Neuronal stem cell (in vitro differentiated cells): ENCODE results near the gene ELMO2.

Source experiments
- DNase-seq: peaks from one replicate; pipeline ENCODE4 v3.0.0-alpha.2; 2013; ENCODE audit warnings: low spot score
- H2AFZ ChIP-seq: one replicate; pipeline ENCODE4 v1.6.1; 2013; ENCODE audit warnings: mild to moderate bottlenecking, low read length, inconsistent platforms
- H2AK5ac ChIP-seq: 2 replicates; pipeline ENCODE4 v1.6.1; 2013; ENCODE audit warnings: low read depth, mild to moderate bottlenecking, inconsistent platforms, low read length, moderate library complexity, mixed read lengths
- H2BK120ac ChIP-seq: 2 replicates; pipeline ENCODE4 v1.6.1; 2013; ENCODE audit warnings: low read depth, mild to moderate bottlenecking, inconsistent platforms, low read length, moderate library complexity, mixed read lengths
- H2BK12ac ChIP-seq: one replicate; pipeline ENCODE4 v1.6.1; 2013; ENCODE audit warnings: low read length, inconsistent platforms
- H2BK15ac ChIP-seq: 2 replicates; pipeline ENCODE4 v1.6.1; 2013; ENCODE audit warnings: mild to moderate bottlenecking, low read length, inconsistent platforms, mixed read lengths
- H2BK5ac ChIP-seq: one replicate; pipeline ENCODE4 v1.6.1; 2013; ENCODE audit warnings: inconsistent platforms, mild to moderate bottlenecking, low read length, moderate library complexity
- H3K14ac ChIP-seq: one replicate; pipeline ENCODE4 v1.6.1; 2013; ENCODE audit warnings: low read length, inconsistent platforms
- H3K18ac ChIP-seq: 2 replicates; pipeline ENCODE4 v1.6.1; 2013; ENCODE audit warnings: low read length, inconsistent platforms
- H3K23ac ChIP-seq: 2 replicates; pipeline ENCODE4 v1.6.1; 2013; ENCODE audit warnings: low read depth, mild to moderate bottlenecking, mixed read lengths, low read length, inconsistent platforms; ENCODE audit not compliant: poor library complexity
- H3K27ac ChIP-seq: replicated peaks from 3 replicates; pipeline ENCODE4 v1.5.1; 2013; ENCODE audit warnings: low read length, inconsistent platforms
- H3K27me3 ChIP-seq, 3 experiments: 2 replicates each; pipeline ENCODE4 v1.6.1; 2013; ENCODE audit warnings: low read length in 3 of 3, mild to moderate bottlenecking in 2 of 3, inconsistent platforms in 1 of 3, low read depth in 1 of 3, mixed read lengths in 1 of 3, moderate library complexity in 1 of 3; ENCODE audit not compliant: control insufficient read depth in 3 of 3, insufficient read depth in 3 of 3
- H3K36me3 ChIP-seq, 2 donors: replicated peaks in 1 of 2; 2 replicates each; pipeline ENCODE4 v1.6.1; 2013; ENCODE audit warnings: low read length in 2 of 2; ENCODE audit not compliant: control insufficient read depth in 2 of 2, insufficient read depth in 2 of 2
- H3K4ac ChIP-seq: 2 replicates; pipeline ENCODE4 v1.6.1; 2013; ENCODE audit warnings: inconsistent platforms, mild to moderate bottlenecking, low read length, moderate library complexity
- H3K4me1 ChIP-seq, 2 donors: 1 replicate in 1 of 2; 2 replicates in 1 of 2; pipeline ENCODE4 v1.6.1; 2013; ENCODE audit warnings: low read length in 2 of 2, low read depth in 1 of 2; ENCODE audit not compliant: control insufficient read depth in 2 of 2, insufficient read depth in 1 of 2
- H3K4me2 ChIP-seq: one replicate; pipeline ENCODE4 v1.6.1; 2013; ENCODE audit warnings: mild to moderate bottlenecking, low read length, inconsistent platforms; ENCODE audit not compliant: insufficient read depth, poor library complexity, severe bottlenecking
- H3K4me3 ChIP-seq, 2 donors: 2 replicates each; pipeline ENCODE4 v1.5.1; 2013; ENCODE audit warnings: low read length in 2 of 2, mild to moderate bottlenecking in 2 of 2, inconsistent platforms in 1 of 2, moderate library complexity in 1 of 2
- H3K79me1 ChIP-seq: one replicate; pipeline ENCODE4 v1.6.1; 2013; ENCODE audit warnings: low read depth, mild to moderate bottlenecking, inconsistent platforms, low read length, moderate library complexity
- H3K9ac ChIP-seq: one replicate; pipeline ENCODE4 v1.6.1; 2013; ENCODE audit warnings: mild to moderate bottlenecking, low read depth, low read length, inconsistent platforms; ENCODE audit not compliant: poor library complexity
- H3K9me3 ChIP-seq, 2 donors: replicated peaks in 1 of 2; 2 replicates each; pipeline versions ENCODE3 to v1.6.1; 2013; ENCODE audit warnings: low read length in 2 of 2, mild to moderate bottlenecking in 2 of 2, inconsistent platforms in 1 of 2, low read depth in 1 of 2, mixed read lengths in 1 of 2, moderate library complexity in 1 of 2; ENCODE audit not compliant: control insufficient read depth in 2 of 2, insufficient read depth in 1 of 2
- H4K8ac ChIP-seq: one replicate; pipeline ENCODE4 v1.6.1; 2013; ENCODE audit warnings: low read depth, mild to moderate bottlenecking, inconsistent platforms, low read length, moderate library complexity
- H4K91ac ChIP-seq: one replicate; pipeline ENCODE4 v1.6.1; 2013; ENCODE audit warnings: low read length, low read depth, mild to moderate bottlenecking, inconsistent platforms; ENCODE audit not compliant: poor library complexity
- WGBS, 2 donors: extraction: QIAGEN DNeasy Blood & Tissue Kit; methylation state at CpG; one replicate each; pipeline ENCODE4 v1.1.7; 2013; ENCODE audit warnings: missing lambda C conversion rate in 2 of 2, mixed read lengths in 1 of 2; ENCODE audit not compliant: insufficient read length in 2 of 2, insufficient replicate concordance in 1 of 2; ENCODE audit errors: extremely low coverage in 2 of 2; 5-methylcytosine and 5-hydroxymethylcytosine counted together

The ELMO2 gene

GRCh38 chr20:46433051-46433450 is 26.6 kb upstream of the ELMO2 start:
- H3K36me3 ChIP-seq, result no peaks in the 10 kb centered on the region
- no peak overlapping the region for H2BK12ac ChIP-seq
- peaks cover 0 to 8% of the 10 kb centered on the region in 2 donors for H3K4me1 ChIP-seq
- H3K23ac ChIP-seq, result no peak overlapping the region
- no peak overlapping the region for H3K18ac ChIP-seq
- peaks cover 0 to 4% of the 10 kb centered on the region in 2 donors for H3K9me3 ChIP-seq
- no CpG with 5 or more reads among the region's 8 CpGs for WGBS, 2 donors
- H3K4ac ChIP-seq, result no peak overlapping the region
- no peak overlapping the region for H3K4me2 ChIP-seq
- H3K79me1 ChIP-seq, result no peaks in the 10 kb centered on the region
- no peak overlapping the region for H2BK120ac ChIP-seq
- H2AK5ac ChIP-seq, result no peak overlapping the region
- H3K4me3 ChIP-seq, result no peak overlapping the region
- H3K27ac ChIP-seq, result no peak overlapping the region
- H2BK5ac ChIP-seq, result no peak overlapping the region
- peaks cover 0 to 17% (median 0%) of the 10 kb centered on the region in 3 experiments for H3K27me3 ChIP-seq
- no peak overlapping the region for H3K14ac ChIP-seq
- H3K9ac ChIP-seq, result no peak overlapping the region
- DNase-seq, result no peak
- no peak overlapping the region for H4K91ac ChIP-seq
- no peak overlapping the region for H4K8ac ChIP-seq
- H2AFZ ChIP-seq, result no peak overlapping the region
- H2BK15ac ChIP-seq, result no peak overlapping the region

- peaks cover 0 to 20% (median 0%) of the 10 kb centered on the region in 3 experiments for H3K27me3 ChIP-seq
- no peak overlapping the region for H2BK5ac ChIP-seq
- H3K14ac ChIP-seq, result peak overlapping the region; percentile 85
- H4K8ac ChIP-seq, result no peak overlapping the region
- H3K79me1 ChIP-seq, result no peaks in the 10 kb centered on the region
- WGBS, 2 donors, result no CpG with 5 or more reads among the region's 15 CpGs
- no peak overlapping the region for H2BK12ac ChIP-seq
- no peak overlapping the region for H3K4me3 ChIP-seq
- no peak overlapping the region for H3K4me2 ChIP-seq
- H3K4ac ChIP-seq, result no peak overlapping the region
- H3K18ac ChIP-seq, result peak overlapping the region; percentile 11
- no peak overlapping the region for H3K23ac ChIP-seq
- peak overlapping the region; percentile 71 for H3K9ac ChIP-seq
- peak; percentile 18 for DNase-seq
- H4K91ac ChIP-seq, result no peak overlapping the region
- H3K36me3 ChIP-seq, result no peaks in the 10 kb centered on the region
- no peak overlapping the region for H2AK5ac ChIP-seq
- H3K27ac ChIP-seq, result peak overlapping the region; percentile 18
- no peak overlapping the region for H2AFZ ChIP-seq
- peaks cover 0 to 4% of the 10 kb centered on the region in 2 donors for H3K9me3 ChIP-seq
- H2BK15ac ChIP-seq, result no peak overlapping the region
- peaks cover 0 to 8% of the 10 kb centered on the region in 2 donors for H3K4me1 ChIP-seq
- no peak overlapping the region for H2BK120ac ChIP-seq
Measured at GRCh38 chr20:46430921-46431712, 24.7 kb upstream of the ELMO2 start.

- Histone ChIP-seq H4K8ac (no peak overlapping the region), H2BK5ac (no peak overlapping the region), H3K4me2 (no peak overlapping the region), H3K4ac (no peak overlapping the region), H3K18ac (no peak overlapping the region), H3K9ac (no peak overlapping the region), H3K9me3 (no peaks in the 10 kb centered on the region), H2BK15ac (no peak overlapping the region), H4K91ac (no peak overlapping the region), H3K36me3 (no peaks in the 10 kb centered on the region), H3K4me3 (no peak overlapping the region), H2AFZ (no peak overlapping the region), H3K23ac (no peak overlapping the region), H3K27ac (no peak overlapping the region), H3K79me1 (no peaks in the 10 kb centered on the region), H3K4me1 (peaks cover 0 to 21% of the 10 kb centered on the region in 2 donors), H3K14ac (no peak overlapping the region), H2BK12ac (no peak overlapping the region), H3K27me3 (peaks cover 0 to 42% (median 0%) of the 10 kb centered on the region in 3 experiments), H2BK120ac (no peak overlapping the region), H2AK5ac (no peak overlapping the region)
- DNase-seq, result no peak
Measured at GRCh38 chr20:46427384-46427783, 21.0 kb upstream of the ELMO2 start.

- H3K9ac ChIP-seq, result no peak overlapping the region
- H3K18ac ChIP-seq, result no peak overlapping the region
- H4K8ac ChIP-seq, result no peak overlapping the region
- H3K4ac ChIP-seq, result no peak overlapping the region
- no peak overlapping the region for H3K14ac ChIP-seq
- no peaks in the 10 kb centered on the region for H3K36me3 ChIP-seq
- H3K27ac ChIP-seq, result no peak overlapping the region
- H2BK5ac ChIP-seq, result no peak overlapping the region
- H3K27me3 ChIP-seq, result peaks cover 0 to 29% (median 0%) of the 10 kb centered on the region in 3 experiments
- no peak overlapping the region for H3K23ac ChIP-seq
- H2BK15ac ChIP-seq, result no peak overlapping the region
- H2AK5ac ChIP-seq, result no peak overlapping the region
- no peak overlapping the region for H2BK12ac ChIP-seq
- H2BK120ac ChIP-seq, result no peak overlapping the region
- peaks cover 0 to 14% of the 10 kb centered on the region in 2 donors for H3K4me1 ChIP-seq
- H3K4me2 ChIP-seq, result no peak overlapping the region
- H2AFZ ChIP-seq, result no peak overlapping the region
- no peak overlapping the region for H3K4me3 ChIP-seq
- DNase-seq, result no peak
- no peaks in the 10 kb centered on the region for H3K9me3 ChIP-seq
- H3K79me1 ChIP-seq, result no peaks in the 10 kb centered on the region
- no CpG with 5 or more reads among the region's 2 CpGs for WGBS, 2 donors
- H4K91ac ChIP-seq, result no peak overlapping the region
Measured at GRCh38 chr20:46423882-46424482, 17.6 kb upstream of the ELMO2 start.
